GM12872 (cell line): ENCODE results near the gene UBE2D2.

Experiments
- TF ChIP-seq, protein P1 (sequence below): IDR thresholded peaks from 3 replicates; pipeline ENCODE4 v1.5.1; 2011; ENCODE audit warnings: low read depth, mild to moderate bottlenecking, low read length, moderate library complexity; ENCODE audit not compliant: insufficient read depth

Gene UBE2D2

DNA sequence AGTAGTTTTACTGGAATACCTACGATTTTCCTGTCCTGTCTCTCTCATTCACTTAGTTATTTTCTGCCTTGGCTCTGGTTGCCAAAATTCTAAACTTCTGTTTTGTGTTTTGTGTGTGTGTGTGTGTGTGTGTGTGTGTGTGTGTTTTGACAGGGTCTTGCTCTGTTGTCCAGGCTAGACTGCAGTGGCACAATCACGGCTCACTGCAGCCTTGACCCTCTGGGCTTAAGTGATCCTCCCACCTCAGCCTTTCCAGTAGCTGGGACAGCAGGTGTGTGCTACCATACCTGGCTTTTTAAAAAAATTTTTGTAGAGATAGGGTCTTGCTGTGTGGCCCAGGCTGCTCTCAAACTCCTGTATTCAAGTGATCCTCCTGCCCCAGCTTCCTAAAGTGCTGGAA, 17.2 kb downstream of the UBE2D2 start:
- TF ChIP-seq, protein P1, sequence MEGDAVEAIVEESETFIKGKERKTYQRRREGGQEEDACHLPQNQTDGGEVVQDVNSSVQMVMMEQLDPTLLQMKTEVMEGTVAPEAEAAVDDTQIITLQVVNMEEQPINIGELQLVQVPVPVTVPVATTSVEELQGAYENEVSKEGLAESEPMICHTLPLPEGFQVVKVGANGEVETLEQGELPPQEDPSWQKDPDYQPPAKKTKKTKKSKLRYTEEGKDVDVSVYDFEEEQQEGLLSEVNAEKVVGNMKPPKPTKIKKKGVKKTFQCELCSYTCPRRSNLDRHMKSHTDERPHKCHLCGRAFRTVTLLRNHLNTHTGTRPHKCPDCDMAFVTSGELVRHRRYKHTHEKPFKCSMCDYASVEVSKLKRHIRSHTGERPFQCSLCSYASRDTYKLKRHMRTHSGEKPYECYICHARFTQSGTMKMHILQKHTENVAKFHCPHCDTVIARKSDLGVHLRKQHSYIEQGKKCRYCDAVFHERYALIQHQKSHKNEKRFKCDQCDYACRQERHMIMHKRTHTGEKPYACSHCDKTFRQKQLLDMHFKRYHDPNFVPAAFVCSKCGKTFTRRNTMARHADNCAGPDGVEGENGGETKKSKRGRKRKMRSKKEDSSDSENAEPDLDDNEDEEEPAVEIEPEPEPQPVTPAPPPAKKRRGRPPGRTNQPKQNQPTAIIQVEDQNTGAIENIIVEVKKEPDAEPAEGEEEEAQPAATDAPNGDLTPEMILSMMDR: no peak

DNA sequence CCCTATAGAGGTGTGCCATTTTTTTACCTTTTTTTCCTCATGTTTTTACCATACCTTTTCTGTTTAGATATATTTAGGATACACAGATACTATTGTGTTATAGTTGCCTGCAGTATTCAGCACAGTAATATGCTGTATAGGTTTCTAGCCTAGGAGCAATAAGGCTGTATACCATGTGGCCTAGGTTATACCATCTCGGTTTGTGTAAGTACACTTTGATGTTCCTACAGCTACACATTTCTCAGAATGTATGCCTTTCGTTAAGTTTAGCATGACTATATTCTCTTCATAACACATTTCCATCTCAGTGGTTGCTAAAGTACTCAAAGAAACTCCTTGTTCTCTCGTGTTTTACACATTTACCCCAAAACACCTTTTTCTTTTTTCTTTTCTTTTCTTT, 23.0 kb downstream of the UBE2D2 start:
- TF ChIP-seq, protein P1: no peak

DNA sequence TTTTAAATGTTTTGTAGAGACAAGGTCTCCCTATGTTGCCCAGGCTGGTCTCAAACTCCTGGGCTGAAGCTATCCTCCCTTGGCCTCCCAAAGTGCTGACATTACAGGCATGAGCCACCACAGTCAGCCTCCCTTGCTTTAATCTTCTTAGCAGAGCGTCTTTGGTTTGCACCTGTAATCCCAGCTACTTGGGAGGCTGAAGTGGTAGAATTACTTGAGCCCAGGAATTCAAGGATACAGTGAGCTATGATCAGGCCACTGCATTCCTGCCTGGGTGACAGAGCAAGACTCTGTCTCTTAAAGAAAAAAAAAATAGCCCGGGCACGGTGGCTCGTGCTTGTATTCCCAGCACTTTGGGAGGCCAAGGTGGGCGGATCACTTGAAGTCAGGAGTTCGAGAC, 27.8 kb downstream of the UBE2D2 start:
- TF ChIP-seq, protein P1: no peak

DNA sequence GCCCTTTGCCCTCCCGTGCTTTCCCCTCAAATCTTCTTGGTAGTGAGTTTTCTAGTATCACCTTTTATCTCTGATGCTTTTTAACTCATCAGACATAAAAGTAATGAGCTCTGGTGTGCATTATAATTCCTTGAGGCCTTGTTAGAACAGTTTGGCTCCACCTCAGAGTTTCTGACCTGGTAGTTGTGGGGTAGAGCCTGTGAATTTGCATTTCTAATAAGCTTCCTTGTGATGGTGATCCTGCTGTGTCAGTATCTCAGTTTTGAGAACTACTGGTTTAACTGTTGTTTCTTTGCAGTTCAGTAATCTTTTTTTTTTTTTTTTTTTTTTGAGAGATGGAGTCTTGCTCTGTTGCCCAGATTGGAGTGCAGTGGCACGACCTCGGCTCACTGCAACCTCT, 31.1 kb downstream of the UBE2D2 start:
- TF ChIP-seq, protein P1: no peak

DNA sequence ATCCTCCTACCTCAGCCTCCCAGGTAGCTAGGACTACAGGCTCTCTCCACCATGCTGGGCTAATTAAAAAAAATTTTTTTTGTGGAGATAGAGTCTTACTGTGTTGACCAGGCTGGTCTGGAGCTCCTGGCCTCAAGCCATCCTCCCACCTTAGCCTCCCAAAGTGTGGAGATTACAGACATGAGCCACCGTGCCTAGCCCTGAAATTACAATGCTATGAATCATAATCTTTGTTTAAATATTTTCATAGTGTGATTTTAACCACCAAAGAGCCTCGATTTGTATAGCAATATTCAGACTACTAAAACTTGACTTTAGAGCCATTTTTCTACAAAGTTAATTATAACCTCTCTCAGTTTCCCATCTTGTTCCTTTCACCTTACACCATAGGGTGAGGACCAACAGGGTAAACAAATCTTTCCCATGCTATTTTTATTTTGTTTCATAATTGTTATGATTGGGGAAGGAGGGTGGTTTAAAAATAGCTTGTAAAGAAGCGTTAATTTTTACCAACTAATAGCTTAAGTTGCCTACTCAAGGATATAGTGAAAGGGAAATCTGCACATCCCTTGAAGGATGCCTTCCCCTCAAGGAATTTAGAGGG, 32.7 kb downstream of the UBE2D2 start:
- TF ChIP-seq, protein P1: no peak

DNA sequence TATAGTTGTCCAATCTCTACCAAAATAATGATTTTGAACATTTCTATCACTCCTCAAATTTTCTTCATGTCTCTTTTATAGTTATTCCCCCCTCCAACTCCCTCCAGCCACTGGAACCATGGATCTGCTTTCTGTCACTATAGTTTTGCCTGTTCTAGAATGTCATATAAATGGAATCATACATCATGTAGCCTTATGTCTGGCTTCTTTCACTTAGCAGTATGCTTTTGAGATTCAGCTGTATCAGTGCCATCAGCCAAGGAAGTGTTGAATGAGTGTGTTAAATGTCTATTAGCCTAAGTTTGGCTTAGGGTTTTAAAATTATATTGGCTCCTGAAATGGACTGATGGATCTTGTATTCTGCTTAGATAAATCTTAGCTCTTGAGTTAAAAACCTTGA, 36.0 kb downstream of the UBE2D2 start:
- TF ChIP-seq, protein P1: no peak

DNA sequence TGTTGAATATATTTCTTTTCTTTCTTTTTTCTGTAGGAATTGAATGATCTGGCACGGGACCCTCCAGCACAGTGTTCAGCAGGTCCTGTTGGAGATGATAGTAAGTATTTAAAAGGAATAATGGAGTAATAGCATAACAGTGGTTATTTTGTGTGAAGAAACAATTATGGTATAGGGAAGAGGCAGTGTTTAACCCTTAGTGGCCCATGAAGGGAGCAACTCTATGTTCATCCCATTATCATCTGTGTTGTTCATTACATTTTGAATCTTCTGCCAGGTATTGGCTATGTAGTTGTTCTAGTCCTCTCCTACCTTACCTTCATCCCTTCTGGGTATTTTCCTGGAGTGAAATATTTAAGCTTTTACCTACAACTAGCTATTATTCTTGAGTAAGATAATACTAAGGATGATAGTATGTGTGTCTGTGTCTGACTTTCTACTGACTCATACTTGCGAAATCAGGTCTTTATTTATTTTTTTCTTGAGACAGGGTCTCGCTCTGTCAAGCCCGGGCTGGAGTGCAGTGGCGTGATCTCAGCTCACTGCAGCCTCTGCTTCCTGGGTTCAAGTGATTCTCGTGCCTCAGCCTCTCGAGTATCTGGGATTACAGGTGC, 39.3 kb downstream of the UBE2D2 start:
- TF ChIP-seq, protein P1: no peak

DNA sequence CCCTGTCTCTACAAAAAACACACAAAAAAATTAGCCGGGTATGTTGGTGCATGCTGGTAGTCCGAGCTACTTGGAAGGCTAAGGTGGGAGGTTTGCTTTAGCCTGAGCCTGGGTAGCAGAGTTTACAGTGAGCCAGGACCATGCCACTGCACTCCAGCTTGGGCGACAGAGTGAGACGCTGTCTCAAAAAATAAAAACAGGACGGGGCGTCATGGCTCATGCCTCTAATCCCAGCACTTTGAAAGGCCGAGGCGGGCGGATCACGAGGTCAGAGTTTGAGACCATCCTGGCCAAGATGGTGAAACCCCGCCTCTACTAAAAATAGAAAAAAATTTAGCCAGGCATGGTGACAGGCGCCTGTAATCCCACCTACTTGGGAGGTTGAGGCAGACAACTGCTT, 40.3 kb downstream of the UBE2D2 start:
- TF ChIP-seq, protein P1: no peak
